A673 (cell line): Measurements from ENCODE around the gene TACR2. TPM values are rescaled to one million over a fixed set of nuclear protein-coding genes. Genes with fewer than 3 reads are reported as not detected.

Experiments used
- BruUV-seq: library from RNA; stranded (reverse); fragments of 400-500 nt; replicated peaks from 2 replicates; lab custom pipeline; 2021; lab: Mats Ljungman, UMichigan
- CTCF ChIA-PET: fragments of 300-600 bp; sonication (Branson Sonifier 250); formaldehyde crosslinking; loops from one replicate; lab custom pipeline; 2022; ENCODE audit warnings: antibody characterized with exemption; lab: Charles Lee
- POLR2A ChIA-PET: fragments of 300-600 bp; sonication (Branson Sonifier 250); formaldehyde crosslinking; loops from one replicate; lab custom pipeline; 2022; ENCODE audit warnings: antibody characterized with exemption; ENCODE audit not compliant: low non-redundant PET; lab: Charles Lee
- DNase-seq: peaks from one replicate; pipeline ENCODE4 v3.0.0-alpha.2; 2015; ENCODE audit warnings: low spot score
- H3K27ac ChIP-seq: fragments of 200-600 bp; sonication (generic); 2 replicates; pipeline ENCODE4 v1.5.1; 2016; ENCODE audit warnings: mixed run types, low read depth, mild to moderate bottlenecking, mixed read lengths, antibody characterized with exemption, low read length; ENCODE audit not compliant: poor library complexity, severe bottlenecking
- H3K27me3 ChIP-seq: fragments of 200-600 bp; sonication (generic); replicated peaks from 2 replicates; pipeline ENCODE4 v1.6.1; 2017; ENCODE audit warnings: mixed run types, low read depth, mild to moderate bottlenecking, mixed read lengths, antibody characterized with exemption, low read length; ENCODE audit not compliant: insufficient read depth, poor library complexity
- H3K36me3 ChIP-seq: fragments of 200-600 bp; sonication (generic); 2 replicates; pipeline ENCODE4 v1.6.1; 2016; ENCODE audit warnings: mixed run types, mild to moderate bottlenecking, mixed read lengths, antibody characterized with exemption, low read length; ENCODE audit not compliant: insufficient read depth, poor library complexity, severe bottlenecking
- H3K4me1 ChIP-seq: fragments of 200-600 bp; sonication (generic); 2 replicates; pipeline ENCODE4 v1.6.1; 2017; ENCODE audit warnings: mixed run types, mild to moderate bottlenecking, mixed read lengths, antibody characterized with exemption, low read length; ENCODE audit not compliant: insufficient read depth, poor library complexity, severe bottlenecking
- H3K4me3 ChIP-seq: fragments of 200-600 bp; sonication (generic); 2 replicates; pipeline ENCODE4 v1.5.1; 2016; ENCODE audit warnings: low read depth, mixed run types, mild to moderate bottlenecking, mixed read lengths, low read length; ENCODE audit not compliant: poor library complexity, severe bottlenecking
- H3K9me3 ChIP-seq: fragments of 200-600 bp; sonication (generic); 2 replicates; pipeline ENCODE4 v1.6.1; 2016; ENCODE audit warnings: mixed run types, low read depth, mild to moderate bottlenecking, mixed read lengths, antibody characterized with exemption, low read length; ENCODE audit not compliant: poor library complexity, severe bottlenecking
- CTCF ChIP-seq: fragments of 300-800, 200-600 bp; sonication (generic); conservative IDR thresholded peaks from 2 replicates; pipeline ENCODE4 v1.5.1; 2017; ENCODE audit warnings: low read depth, mild to moderate bottlenecking, antibody characterized with exemption, low read length, moderate library complexity, mixed read lengths
- EZH2 ChIP-seq: fragments of 200-600 bp; sonication (generic); IDR thresholded peaks from 2 replicates; pipeline ENCODE4 v1.6.1; 2017; ENCODE audit warnings: borderline replicate concordance, low read depth, mild to moderate bottlenecking, mixed read lengths, antibody characterized with exemption, low read length; ENCODE audit not compliant: poor library complexity, severe bottlenecking
- intact Hi-C: fragments of 100-400 bp; cut with micrococcal nuclease; formaldehyde crosslinking; loops from one replicate; pipeline ENCODE4 v1.10.0; 2022; ENCODE audit not compliant: unreplicated experiment
- total RNA-seq: library from RNA; stranded (reverse); gene quantifications from 2 replicates; pipeline ENCODE4 v1.2.3, GENCODE V29; 2021

TACR2 gene
- total RNA-seq, 1 experiment from 2014 or later: 0.21 TPM

- no TSS peak for BruUV-seq
- H3K36me3 ChIP-seq: peaks cover 13% of the 10 kb centered on the region
- no peaks in the 10 kb centered on the region for H3K9me3 ChIP-seq
- ChIA-PET CTCF (interaction anchor here (2.0 kb wide), 1 partner anchor 10 kb away, joined by 12 read pairs; no protein-coding TSS in a partner anchor), POLR2A (no interaction called here)
- no peak overlapping the region for H3K4me3 ChIP-seq
- intact Hi-C loops: loop anchor here (10.0 kb wide), 1 partner anchor 303 kb away; no protein-coding TSS in a partner anchor
- H3K27ac ChIP-seq: peak overlapping the region; percentile 45
- no peaks in the 10 kb centered on the region for H3K27me3 ChIP-seq
- DNase-seq: peak; percentile 78
- TF ChIP-seq EZH2 (no peak), CTCF (no peak)
- peaks cover 22% of the 10 kb centered on the region for H3K4me1 ChIP-seq
These were observed 18.7 kb downstream of the TACR2 start for GRCh38 chr10:69397972-69398371.

GRCh38 chr10:69394020-69394419, 22.7 kb downstream of the TACR2 start:
- POLR2A ChIA-PET: no interaction called here
- TF ChIP-seq CTCF: no peak
- TF ChIP-seq EZH2: no peak
- Histone ChIP-seq H3K27ac (no peak overlapping the region), H3K9me3 (no peaks in the 10 kb centered on the region), H3K4me3 (no peak overlapping the region), H3K27me3 (no peaks in the 10 kb centered on the region), H3K4me1 (peaks cover 39% of the 10 kb centered on the region), H3K36me3 (peaks cover 7% of the 10 kb centered on the region)
- no TSS peak for BruUV-seq
- intact Hi-C loops: loop anchor here (10.0 kb wide), 1 partner anchor 299 kb away; no protein-coding TSS in a partner anchor
- no peak for DNase-seq
- CTCF ChIA-PET: no interaction called here

- intact Hi-C loops: loop anchor here (1.0 to 10.0 kb wide), 2 partner anchors 155 to 298 kb away; no protein-coding TSS in a partner anchor
- Histone ChIP-seq H3K27ac (no peak overlapping the region), H3K4me1 (peaks cover 24% of the 10 kb centered on the region), H3K36me3 (peaks cover 19% of the 10 kb centered on the region), H3K4me3 (no peak overlapping the region), H3K27me3 (no peaks in the 10 kb centered on the region), H3K9me3 (no peaks in the 10 kb centered on the region)
- BruUV-seq: no TSS peak
- TF ChIP-seq EZH2 (no peak), CTCF (peak; percentile 92)
- peak; percentile 91 for DNase-seq
- POLR2A ChIA-PET: no interaction called here
- CTCF ChIA-PET: interaction anchor here (0.6 to 1.0 kb wide), 6 partner anchors 16 to 411 kb away, joined by 3 to 16 read pairs (median 4); no protein-coding TSS in a partner anchor
These were observed 24.2 kb downstream of the TACR2 start for GRCh38 chr10:69392481-69393000.
